Measurements from ENCODE around the gene SLC1A5. TPM values are rescaled to one million over a fixed set of nuclear protein-coding genes. Genes with fewer than 3 reads are reported as not detected.
A peak's percentile ranks its signal among the peaks of the same experiment; 100 is the strongest.

Gene SLC1A5
- total RNA-seq, 1 donor from 2014 or later: 233 TPM

- Mint-ChIP-seq H3K36me3 (ENCODE audit: low read depth, unreplicated experiment) (no peaks in the 10 kb centered on the region), H3K9me3 (ENCODE audit: unreplicated experiment) (no peaks in the 10 kb centered on the region), H3K4me3 (ENCODE audit: unreplicated experiment) (peak overlapping the region; percentile 45), H3K27ac (ENCODE audit: unreplicated experiment) (peak overlapping the region; percentile 75), H3K4me1 (ENCODE audit: low read depth, unreplicated experiment) (peaks cover 12% of the 10 kb centered on the region), H3K27me3 (ENCODE audit: low read depth, unreplicated experiment) (no peaks in the 10 kb centered on the region)
- Histone ChIP-seq H3K4me2 (ENCODE audit: low read length) (no peak overlapping the region), H3K9me3 (ENCODE audit: insufficient read depth, low read depth, low read length) (no peaks in the 10 kb centered on the region), H4K20me1 (ENCODE audit: insufficient read depth, low read length) (peaks cover 5% of the 10 kb centered on the region), H3K4me1 (ENCODE audit: insufficient read depth, low read length) (peaks cover 13% of the 10 kb centered on the region), H3K9ac (ENCODE audit: low read length) (no peak overlapping the region), H3K27me3 (ENCODE audit: insufficient read depth, low read length) (no peaks in the 10 kb centered on the region), H3K79me2 (ENCODE audit: insufficient read depth, low read length) (peaks cover 15% of the 10 kb centered on the region), H3K36me3 (ENCODE audit: insufficient read depth, low read length) (no peaks in the 10 kb centered on the region), H2AFZ (ENCODE audit: low read depth, low read length) (no peak overlapping the region), H3K4me3 (ENCODE audit: insufficient read depth, low read depth, low read length) (no peak overlapping the region), H3K27ac (ENCODE audit: low read depth, low read length) (no peak overlapping the region)
- no peak for TF ChIP-seq EZH2 (IDR thresholded peaks at IDR 0.05; ENCODE audit: insufficient read depth, low read length)
- TF ChIP-seq, protein P1, sequence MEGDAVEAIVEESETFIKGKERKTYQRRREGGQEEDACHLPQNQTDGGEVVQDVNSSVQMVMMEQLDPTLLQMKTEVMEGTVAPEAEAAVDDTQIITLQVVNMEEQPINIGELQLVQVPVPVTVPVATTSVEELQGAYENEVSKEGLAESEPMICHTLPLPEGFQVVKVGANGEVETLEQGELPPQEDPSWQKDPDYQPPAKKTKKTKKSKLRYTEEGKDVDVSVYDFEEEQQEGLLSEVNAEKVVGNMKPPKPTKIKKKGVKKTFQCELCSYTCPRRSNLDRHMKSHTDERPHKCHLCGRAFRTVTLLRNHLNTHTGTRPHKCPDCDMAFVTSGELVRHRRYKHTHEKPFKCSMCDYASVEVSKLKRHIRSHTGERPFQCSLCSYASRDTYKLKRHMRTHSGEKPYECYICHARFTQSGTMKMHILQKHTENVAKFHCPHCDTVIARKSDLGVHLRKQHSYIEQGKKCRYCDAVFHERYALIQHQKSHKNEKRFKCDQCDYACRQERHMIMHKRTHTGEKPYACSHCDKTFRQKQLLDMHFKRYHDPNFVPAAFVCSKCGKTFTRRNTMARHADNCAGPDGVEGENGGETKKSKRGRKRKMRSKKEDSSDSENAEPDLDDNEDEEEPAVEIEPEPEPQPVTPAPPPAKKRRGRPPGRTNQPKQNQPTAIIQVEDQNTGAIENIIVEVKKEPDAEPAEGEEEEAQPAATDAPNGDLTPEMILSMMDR (IDR thresholded peaks at IDR 0.05; ENCODE audit: insufficient read depth, low read depth, low read length): no peak
- FAIRE-seq (no peak), DNase-seq (ENCODE audit: low read depth) (no peak)
Measured at GRCh38 chr19:46791944-46792343, 3.5 kb upstream of the SLC1A5 start.

DNA sequence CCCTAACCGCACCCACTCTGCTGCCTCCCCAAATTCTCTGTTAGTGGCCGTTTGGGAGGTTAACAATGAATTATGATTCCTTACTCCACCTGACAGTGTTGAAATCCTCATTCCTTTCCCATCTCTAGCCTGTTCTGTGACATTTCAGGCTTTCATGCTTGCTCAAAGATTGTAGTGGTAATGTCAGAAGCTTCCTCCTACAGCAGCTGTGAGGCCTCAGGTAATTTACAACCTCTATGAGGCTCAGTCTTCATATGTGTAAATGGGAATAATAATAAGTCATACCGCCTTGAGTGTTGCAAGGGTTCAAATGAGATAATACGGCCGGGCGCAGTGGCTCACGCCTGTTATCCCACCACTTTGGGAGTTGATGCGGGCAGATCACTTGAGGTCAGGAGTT lies 977 bp upstream of the SLC1A5 start:
- H3K4me2 ChIP-seq (ENCODE audit: low read length): no peak overlapping the region
- H3K4me3 ChIP-seq (ENCODE audit: insufficient read depth, low read depth, low read length): no peak overlapping the region
- no peaks in the 10 kb centered on the region for H3K27me3 ChIP-seq (ENCODE audit: insufficient read depth, low read length)
- H3K36me3 Mint-ChIP-seq (ENCODE audit: low read depth, unreplicated experiment): peaks cover 3% of the 10 kb centered on the region
- H3K9ac ChIP-seq (ENCODE audit: low read length): no peak overlapping the region
- peak overlapping the region; percentile 38 for H3K27ac Mint-ChIP-seq (ENCODE audit: unreplicated experiment)
- no peak overlapping the region for H2AFZ ChIP-seq (ENCODE audit: low read depth, low read length)
- FAIRE-seq (no peak), DNase-seq (ENCODE audit: low read depth) (no peak)
- peaks cover 25% of the 10 kb centered on the region for H4K20me1 ChIP-seq (ENCODE audit: insufficient read depth, low read length)
- peaks cover 40% of the 10 kb centered on the region for H3K79me2 ChIP-seq (ENCODE audit: insufficient read depth, low read length)
- no peak for TF ChIP-seq EZH2 (IDR thresholded peaks at IDR 0.05; ENCODE audit: insufficient read depth, low read length)
- TF ChIP-seq, protein P1 (IDR thresholded peaks at IDR 0.05; ENCODE audit: insufficient read depth, low read depth, low read length): no peak
- no peak overlapping the region for H3K27ac ChIP-seq (ENCODE audit: low read depth, low read length)
- peak overlapping the region; percentile 97 for H3K4me3 Mint-ChIP-seq (ENCODE audit: unreplicated experiment)
- no peaks in the 10 kb centered on the region for H3K27me3 Mint-ChIP-seq (ENCODE audit: low read depth, unreplicated experiment)
- H3K36me3 ChIP-seq (ENCODE audit: insufficient read depth, low read length): no peaks in the 10 kb centered on the region
- H3K4me1 ChIP-seq (ENCODE audit: insufficient read depth, low read length): peaks cover 27% of the 10 kb centered on the region
- H3K9me3 ChIP-seq (ENCODE audit: insufficient read depth, low read depth, low read length): no peaks in the 10 kb centered on the region
- no peaks in the 10 kb centered on the region for H3K9me3 Mint-ChIP-seq (ENCODE audit: unreplicated experiment)
- peaks cover 13% of the 10 kb centered on the region for H3K4me1 Mint-ChIP-seq (ENCODE audit: low read depth, unreplicated experiment)

GRCh38 chr19:46788968-46789338 lies 559 bp upstream of the SLC1A5 start:
- Histone ChIP-seq H3K9me3 (ENCODE audit: insufficient read depth, low read depth, low read length) (no peaks in the 10 kb centered on the region), H4K20me1 (ENCODE audit: insufficient read depth, low read length) (peaks cover 29% of the 10 kb centered on the region), H3K79me2 (ENCODE audit: insufficient read depth, low read length) (peaks cover 44% of the 10 kb centered on the region), H3K4me3 (ENCODE audit: insufficient read depth, low read depth, low read length) (no peak overlapping the region), H3K27me3 (ENCODE audit: insufficient read depth, low read length) (no peaks in the 10 kb centered on the region), H2AFZ (ENCODE audit: low read depth, low read length) (no peak overlapping the region), H3K4me1 (ENCODE audit: insufficient read depth, low read length) (peaks cover 31% of the 10 kb centered on the region), H3K9ac (ENCODE audit: low read length) (no peak overlapping the region), H3K36me3 (ENCODE audit: insufficient read depth, low read length) (no peaks in the 10 kb centered on the region), H3K27ac (ENCODE audit: low read depth, low read length) (no peak overlapping the region), H3K4me2 (ENCODE audit: low read length) (peak overlapping the region; percentile 31)
- peak overlapping the region; percentile 62 for H3K27ac Mint-ChIP-seq (ENCODE audit: unreplicated experiment)
- peaks cover 17% of the 10 kb centered on the region for H3K4me1 Mint-ChIP-seq (ENCODE audit: low read depth, unreplicated experiment)
- H3K36me3 Mint-ChIP-seq (ENCODE audit: low read depth, unreplicated experiment): peaks cover 5% of the 10 kb centered on the region
- H3K9me3 Mint-ChIP-seq (ENCODE audit: unreplicated experiment): no peaks in the 10 kb centered on the region
- peak overlapping the region; percentile 97 for H3K4me3 Mint-ChIP-seq (ENCODE audit: unreplicated experiment)
- TF ChIP-seq, protein P1 (IDR thresholded peaks at IDR 0.05; ENCODE audit: insufficient read depth, low read depth, low read length): no peak
- no peak for TF ChIP-seq EZH2 (IDR thresholded peaks at IDR 0.05; ENCODE audit: insufficient read depth, low read length)
- H3K27me3 Mint-ChIP-seq (ENCODE audit: low read depth, unreplicated experiment): no peaks in the 10 kb centered on the region
- DNase-seq (ENCODE audit: low read depth) (no peak), FAIRE-seq (no peak)
